ENCODE results near the gene GRIA3.

GRIA3 gene

DNA sequence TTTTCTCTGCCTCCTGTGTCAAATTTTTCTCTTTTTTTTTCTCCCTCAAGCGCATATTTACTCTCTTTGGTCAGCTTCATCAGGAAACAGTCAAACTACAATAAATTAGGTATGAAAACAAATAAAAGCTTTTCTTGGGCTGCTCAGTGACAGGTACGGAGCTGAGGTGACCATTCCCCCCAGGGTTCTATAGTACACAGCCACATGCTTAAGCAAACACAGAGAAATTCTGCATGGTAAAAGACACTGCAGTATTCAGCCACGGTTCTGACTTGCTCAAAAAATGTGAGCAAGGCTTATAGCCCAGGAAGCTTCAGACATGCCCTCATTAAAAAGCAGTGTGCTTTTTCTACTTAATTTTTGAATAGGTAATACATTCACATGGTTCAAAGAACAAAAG is 138.5 kb downstream of the GRIA3 start:
- H3K27ac ChIP-seq = no peak overlapping the region
- TF ChIP-seq, protein P1, sequence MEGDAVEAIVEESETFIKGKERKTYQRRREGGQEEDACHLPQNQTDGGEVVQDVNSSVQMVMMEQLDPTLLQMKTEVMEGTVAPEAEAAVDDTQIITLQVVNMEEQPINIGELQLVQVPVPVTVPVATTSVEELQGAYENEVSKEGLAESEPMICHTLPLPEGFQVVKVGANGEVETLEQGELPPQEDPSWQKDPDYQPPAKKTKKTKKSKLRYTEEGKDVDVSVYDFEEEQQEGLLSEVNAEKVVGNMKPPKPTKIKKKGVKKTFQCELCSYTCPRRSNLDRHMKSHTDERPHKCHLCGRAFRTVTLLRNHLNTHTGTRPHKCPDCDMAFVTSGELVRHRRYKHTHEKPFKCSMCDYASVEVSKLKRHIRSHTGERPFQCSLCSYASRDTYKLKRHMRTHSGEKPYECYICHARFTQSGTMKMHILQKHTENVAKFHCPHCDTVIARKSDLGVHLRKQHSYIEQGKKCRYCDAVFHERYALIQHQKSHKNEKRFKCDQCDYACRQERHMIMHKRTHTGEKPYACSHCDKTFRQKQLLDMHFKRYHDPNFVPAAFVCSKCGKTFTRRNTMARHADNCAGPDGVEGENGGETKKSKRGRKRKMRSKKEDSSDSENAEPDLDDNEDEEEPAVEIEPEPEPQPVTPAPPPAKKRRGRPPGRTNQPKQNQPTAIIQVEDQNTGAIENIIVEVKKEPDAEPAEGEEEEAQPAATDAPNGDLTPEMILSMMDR (conservative IDR thresholded peaks at IDR 0.05) = no peak
- TF ChIP-seq ZFX (IDR thresholded peaks at IDR 0.05) = no peak

DNA sequence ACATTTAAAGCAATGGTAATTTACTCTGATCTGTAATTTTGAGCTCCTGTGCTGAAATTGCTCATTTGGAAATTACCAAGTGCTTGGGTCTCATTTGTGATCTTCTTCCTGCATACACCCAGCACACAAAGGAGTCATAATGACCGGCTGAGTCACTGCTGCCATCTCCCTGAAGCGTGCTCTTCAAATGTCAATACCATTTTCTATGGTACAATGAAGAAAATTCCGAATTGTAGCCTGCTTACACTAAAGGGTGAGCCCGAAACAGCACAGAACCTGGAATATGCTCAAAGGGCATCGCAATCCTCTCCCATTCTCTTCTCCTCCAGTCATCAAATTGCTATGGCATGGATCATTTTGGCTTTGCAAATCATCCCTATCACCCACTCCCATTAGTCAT is 140.5 kb downstream of the GRIA3 start:
- no peak overlapping the region for H3K27ac ChIP-seq
- no peak for TF ChIP-seq ZFX (IDR thresholded peaks at IDR 0.05)
- TF ChIP-seq, protein P1 (conservative IDR thresholded peaks at IDR 0.05) = no peak

DNA sequence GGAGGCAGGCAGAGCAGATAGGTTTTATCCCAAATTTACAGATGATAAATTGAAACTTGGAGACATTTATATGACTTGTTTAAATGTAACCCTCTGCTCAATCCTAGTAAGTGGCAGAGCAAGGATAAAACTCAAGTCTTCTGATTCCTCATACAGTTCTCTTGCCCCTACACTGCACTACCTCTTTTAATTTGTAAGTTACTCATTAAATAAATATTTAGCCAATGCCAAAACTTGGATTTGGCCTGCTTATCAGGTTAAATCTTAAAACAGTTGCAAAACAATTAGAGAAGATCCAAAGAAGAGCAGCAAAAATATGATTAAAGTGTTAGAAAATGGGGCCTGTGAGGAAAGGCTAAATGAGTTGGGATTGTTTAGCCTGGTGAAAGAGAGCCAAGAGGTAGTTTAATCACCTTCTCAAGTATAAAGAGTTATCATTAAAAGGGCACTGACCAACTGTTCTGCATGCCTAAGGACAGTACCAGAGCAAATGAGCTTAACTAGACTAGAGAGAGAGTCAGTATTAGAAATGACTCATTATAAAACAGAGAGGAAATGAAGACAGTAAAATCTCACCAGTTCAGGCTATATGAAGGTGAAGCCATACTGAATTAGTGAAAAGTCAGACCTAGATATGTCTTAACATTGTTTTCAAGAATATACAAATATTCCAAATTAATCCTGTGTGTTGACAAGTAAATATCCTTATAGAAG is 146.3 kb downstream of the GRIA3 start:
- TF ChIP-seq, protein P1 (conservative IDR thresholded peaks at IDR 0.05) = no peak
- no peak for TF ChIP-seq ZFX (IDR thresholded peaks at IDR 0.05)
- no peak overlapping the region for H3K27ac ChIP-seq

DNA sequence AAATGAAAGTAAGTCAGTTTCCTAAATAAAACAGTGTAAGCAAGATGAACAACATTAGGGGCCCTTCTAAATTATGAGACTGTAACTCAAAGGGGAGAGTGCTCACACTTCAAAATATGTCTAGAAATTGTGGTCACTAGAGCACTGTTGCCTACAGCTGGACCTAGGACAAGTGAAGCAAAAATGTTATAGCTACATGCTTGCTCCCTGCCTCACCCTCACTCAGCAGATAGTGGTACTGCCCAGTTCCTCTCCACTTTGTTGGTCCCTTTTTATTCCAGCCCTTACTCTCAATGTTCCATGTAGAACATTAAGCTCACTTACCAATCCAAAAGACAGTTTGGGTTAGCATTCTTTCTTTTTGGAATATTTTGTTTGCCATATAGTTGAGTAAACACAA is 147.3 kb downstream of the GRIA3 start:
- TF ChIP-seq ZFX (IDR thresholded peaks at IDR 0.05) = no peak
- TF ChIP-seq, protein P1 (conservative IDR thresholded peaks at IDR 0.05) = no peak
- no peak overlapping the region for H3K27ac ChIP-seq

DNA sequence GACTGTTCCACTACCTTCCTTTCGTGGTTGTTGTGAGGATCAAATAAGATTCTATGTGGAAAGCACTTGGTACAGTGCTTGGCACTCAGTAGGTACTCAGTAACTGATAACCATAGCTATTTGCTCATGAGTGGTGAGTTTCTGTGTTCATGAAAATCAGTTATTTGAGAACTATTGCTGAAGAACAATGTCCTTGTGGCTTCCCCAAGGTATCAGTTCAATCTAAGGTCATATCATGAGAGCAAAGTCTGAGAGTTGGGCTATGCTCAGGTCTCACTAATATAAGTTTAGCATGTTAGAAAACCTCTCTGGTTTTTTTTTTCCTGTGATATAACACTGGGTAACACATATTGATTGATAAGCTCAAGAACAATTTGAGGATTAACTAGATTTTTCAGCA is 147.8 kb downstream of the GRIA3 start:
- no peak overlapping the region for H3K27ac ChIP-seq
- TF ChIP-seq, protein P1 (conservative IDR thresholded peaks at IDR 0.05) = no peak
- TF ChIP-seq ZFX (IDR thresholded peaks at IDR 0.05) = no peak

DNA sequence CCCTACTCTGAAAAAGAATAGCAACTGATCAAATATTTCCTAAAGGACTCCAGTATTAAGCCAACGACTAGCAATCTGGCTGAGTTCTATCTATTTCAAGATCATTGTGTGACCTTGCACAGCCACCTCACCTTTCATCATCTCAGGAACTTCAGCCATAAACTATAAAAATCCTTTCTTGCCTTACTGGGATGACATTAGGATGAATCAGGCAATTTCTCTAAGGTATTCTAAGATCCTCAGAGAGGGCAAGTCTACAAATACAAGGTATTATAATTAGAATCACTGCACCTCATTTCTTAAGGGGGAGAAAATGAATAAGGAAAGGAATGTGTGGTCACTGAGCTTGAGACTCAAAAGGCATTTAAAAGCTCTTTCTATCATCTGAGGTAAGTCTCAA is 152.6 kb downstream of the GRIA3 start:
- TF ChIP-seq, protein P1 (conservative IDR thresholded peaks at IDR 0.05) = no peak
- no peak for TF ChIP-seq ZFX (IDR thresholded peaks at IDR 0.05)

DNA sequence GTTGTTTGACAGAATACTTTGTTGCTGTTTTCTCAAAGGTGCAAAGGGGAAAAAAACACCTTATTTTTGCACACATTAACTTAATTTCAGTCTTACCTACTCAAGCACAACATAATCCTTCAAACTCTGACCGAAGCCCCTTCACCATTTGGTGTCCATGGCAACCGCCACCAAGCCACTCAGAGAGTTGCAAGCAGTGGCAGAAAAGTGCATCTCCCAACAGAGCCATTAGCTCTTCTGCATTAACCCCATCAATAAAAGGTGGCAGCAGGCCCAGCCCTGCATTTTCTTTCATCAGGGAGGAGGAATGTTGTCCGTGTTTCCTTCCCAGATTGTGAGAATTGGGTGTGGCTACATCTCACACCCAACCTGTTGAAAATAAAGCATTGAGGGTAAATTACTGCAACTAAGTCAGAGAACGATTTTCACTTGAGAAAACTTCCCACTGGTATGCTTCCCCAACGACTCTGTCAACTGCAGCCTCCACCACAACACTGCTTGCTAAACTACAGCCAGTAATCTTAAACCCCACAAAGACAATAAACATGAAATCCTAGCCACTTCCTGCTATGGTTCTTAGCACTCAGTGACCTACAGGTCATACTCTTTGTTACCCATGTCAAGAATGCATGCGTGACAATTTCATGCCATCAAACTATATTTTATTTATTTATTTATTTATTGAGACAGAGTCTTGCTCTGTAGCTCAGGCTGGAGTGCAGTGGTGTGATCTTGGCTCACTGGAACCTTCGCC is 154.0 kb downstream of the GRIA3 start:
- H3K27ac ChIP-seq = peak overlapping the region; percentile 57
- TF ChIP-seq, protein P1 (conservative IDR thresholded peaks at IDR 0.05) = no peak
- no peak for TF ChIP-seq ZFX (IDR thresholded peaks at IDR 0.05)

More for the DNA sequence above, 152.6 kb downstream of the GRIA3 start:
- no peak overlapping the region for H3K27ac ChIP-seq
